Measurements from ENCODE around the gene OR52A5.

- no peak for TF ChIP-seq CTCF (IDR thresholded peaks at IDR 0.05; ENCODE audit: insufficient read depth, low read length, poor library complexity, severe bottlenecking)
- no peak for TF ChIP-seq EZH2phosphoT487 (conservative IDR thresholded peaks at IDR 0.05; ENCODE audit: low read length)
Measured at GRCh38 chr11:5131584-5132335, 6.4 kb downstream of the OR52A5 start.

Data from SU-DHL-6 (cell line).